ENCODE measurements around the gene CUL4B. TPM values are rescaled to one million over a fixed set of nuclear protein-coding genes. Genes with fewer than 3 reads are reported as not detected.

Gene CUL4B
- total and polyA plus RNA-seq, 2 experiments from 2014 or later: 12.7 to 42.9 TPM

GRCh38 chrX:120568035-120568434 lies 7.3 kb upstream of the CUL4B start:
- Histone ChIP-seq H3K36me3 (ENCODE audit: insufficient read depth) (no peaks in the 10 kb centered on the region), H3K79me2 (replicated peaks; ENCODE audit: insufficient read depth) (no peaks in the 10 kb centered on the region), H3K9me2 (ENCODE audit: insufficient read depth) (no peaks in the 10 kb centered on the region), H3F3A (replicated peaks; ENCODE audit: low read depth) (no peaks in the 10 kb centered on the region), H3K4me3 (no peak overlapping the region), H2AFZ (no peak overlapping the region), H3K4me1 (ENCODE audit: insufficient read depth) (no peaks in the 10 kb centered on the region), H3K27me3 (ENCODE audit: insufficient read depth) (no peaks in the 10 kb centered on the region), H4K20me1 (replicated peaks; ENCODE audit: insufficient read depth) (no peaks in the 10 kb centered on the region), H3K4me2 (no peak overlapping the region), H3K27ac (ENCODE audit: low read depth) (no peak overlapping the region)
- Mint-ChIP-seq H3K27ac (no peak overlapping the region), H3K9me3 (no peaks in the 10 kb centered on the region), H3K27me3 (ENCODE audit: insufficient read depth, low read depth, poor library complexity) (no peaks in the 10 kb centered on the region), H3K4me3 (no peak overlapping the region), H3K36me3 (ENCODE audit: low read depth) (no peaks in the 10 kb centered on the region), H3K4me1 (no peaks in the 10 kb centered on the region)
- DNase-seq (ENCODE audit: low spot score) (no peak), ATAC-seq (no peak)
- TF ChIP-seq CREB1 (CRISPR knock-in tag; IDR thresholded peaks at IDR 0.05; ENCODE audit: low read depth) (no peak), ZNF114 (CRISPR knock-in tag; IDR thresholded peaks at IDR 0.05) (no peak), ZNF462 (CRISPR knock-in tag; IDR thresholded peaks at IDR 0.05) (no peak), JUNB (IDR thresholded peaks at IDR 0.05; ENCODE audit: unreplicated experiment) (no peak), REST (IDR thresholded peaks at IDR 0.05; ENCODE audit: unreplicated experiment) (no peak), POLR2AphosphoS5 (IDR thresholded peaks at IDR 0.05; ENCODE audit: low read depth) (no peak), ETS1 (IDR thresholded peaks at IDR 0.05) (no peak), EZH2 (IDR thresholded peaks at IDR 0.05; ENCODE audit: low read depth, unreplicated experiment) (no peak), STAT1 (IDR thresholded peaks at IDR 0.05; ENCODE audit: unreplicated experiment) (no peak), CTCF (conservative IDR thresholded peaks at IDR 0.05; ENCODE audit: low read depth in 2 of 2) (no peak), NANOG (IDR thresholded peaks at IDR 0.05; ENCODE audit: borderline replicate concordance) (no peak), ZNF331 (CRISPR knock-in tag; IDR thresholded peaks at IDR 0.05; ENCODE audit: low read depth) (no peak), EZH2phosphoT487 (IDR thresholded peaks at IDR 0.05; ENCODE audit: unreplicated experiment) (no peak)

Measured in GM23338 (cell line).